Right forelimb (tissue), 1 donor: ENCODE measurements around the gene CASP10.

Experiments
- DNase-seq: peaks from one replicate; pipeline ENCODE4 v3.0.0-alpha.2; 2018

CASP10 gene

GRCh38 chr2:201196803-201197202, 13.9 kb downstream of the CASP10 start:
- no peak for DNase-seq

GRCh38 chr2:201197781-201198180, 14.8 kb downstream of the CASP10 start:
- no peak for DNase-seq

- DNase-seq, result no peak
Observed at GRCh38 chr2:201199847-201200246, 16.9 kb downstream of the CASP10 start.

- DNase-seq, result no peak
Observed at GRCh38 chr2:201200345-201200744, 17.4 kb downstream of the CASP10 start.

GRCh38 chr2:201201371-201201770, 18.4 kb downstream of the CASP10 start:
- DNase-seq, result no peak

GRCh38 chr2:201203916-201204654, 21.1 kb downstream of the CASP10 start:
- DNase-seq, result no peak

- DNase-seq, result no peak
Observed at GRCh38 chr2:201204655-201205514, 21.9 kb downstream of the CASP10 start.

- DNase-seq, result no peak
Observed at GRCh38 chr2:201205515-201205849, 22.5 kb downstream of the CASP10 start.

GRCh38 chr2:201208563-201209252, 25.8 kb downstream of the CASP10 start:
- no peak for DNase-seq

GRCh38 chr2:201215963-201216362, 33.0 kb downstream of the CASP10 start:
- DNase-seq, result no peak

- DNase-seq, result no peak
Observed at GRCh38 chr2:201216918-201217317, 34.0 kb downstream of the CASP10 start.

- DNase-seq, result no peak
Observed at GRCh38 chr2:201218780-201219179, 35.8 kb downstream of the CASP10 start.

GRCh38 chr2:201219328-201220096, 36.6 kb downstream of the CASP10 start:
- DNase-seq, result no peak

GRCh38 chr2:201220102-201220570, 37.2 kb downstream of the CASP10 start:
- no peak for DNase-seq

GRCh38 chr2:201223089-201224073, 40.4 kb downstream of the CASP10 start:
- no peak for DNase-seq

- no peak for DNase-seq
Observed at GRCh38 chr2:201228271-201228911, 45.5 kb downstream of the CASP10 start.

- no peak for DNase-seq
Observed at GRCh38 chr2:201228912-201229290, 46.0 kb downstream of the CASP10 start.

GRCh38 chr2:201231781-201232466, 49.0 kb downstream of the CASP10 start:
- peak; percentile 83 for DNase-seq

- no peak for DNase-seq
Observed at GRCh38 chr2:201232467-201232815, 49.5 kb downstream of the CASP10 start.

- DNase-seq, result no peak
Observed at GRCh38 chr2:201233192-201233811, 50.4 kb downstream of the CASP10 start.
